B cell (primary cell): ENCODE results near the gene OSBP2. TPM values are rescaled to one million over a fixed set of nuclear protein-coding genes. Genes with fewer than 3 reads are reported as not detected.

Source experiments
- ATAC-seq: fragments of 200-7000 bp; cut with Tn5 transposase; one replicate; pipeline ENCODE4 v1.10.0; 2021; ENCODE audit warnings: low read depth, mild to moderate bottlenecking, moderate number of reproducible peaks, moderate library complexity
- CTCF ChIA-PET: fragments of 350-600 bp; sonication (Branson Sonifier 250); formaldehyde crosslinking; loops from one replicate; lab custom pipeline; 2021; ENCODE audit warnings: antibody characterized with exemption, inconsistent platforms; lab: Charles Lee
- POLR2A ChIA-PET: fragments of 350-600 bp; sonication (Branson Sonifier 250); formaldehyde crosslinking; loops from one replicate; lab custom pipeline; 2021; ENCODE audit warnings: antibody characterized with exemption; lab: Charles Lee
- DNase-seq: peaks from one replicate; pipeline ENCODE4 v3.0.0; 2013
- H2AFZ ChIP-seq: 2 replicates; pipeline ENCODE4 v1.6.1; 2012; ENCODE audit warnings: mild to moderate bottlenecking, low read depth, low read length; ENCODE audit not compliant: insufficient read depth, poor library complexity, severe bottlenecking
- H3K27ac ChIP-seq, 2 donors: 1 replicate in 1 of 2; 2 replicates in 1 of 2; pipeline ENCODE4 v1.5.1; 2012 to 2013; ENCODE audit warnings: low read length in 2 of 2, mild to moderate bottlenecking in 2 of 2, moderate library complexity in 1 of 2
- H3K27me3 ChIP-seq, 4 experiments: fragments of 200-600 bp in 1 of 4; sonication (generic) in 1 of 4; replicated peaks in 1 of 4; 1 replicate in 2 of 4; 2 replicates in 2 of 4; pipeline versions ENCODE4 v1.6.1 to v1.7.0; 2013 to 2016; ENCODE audit warnings: low read length in 3 of 4, mild to moderate bottlenecking in 2 of 4, mixed read lengths in 1 of 4, moderate library complexity in 1 of 4; ENCODE audit not compliant: insufficient read depth in 4 of 4, control insufficient read depth in 3 of 4; ENCODE audit errors: control extremely low read depth in 1 of 4
- H3K36me3 ChIP-seq, 2 experiments: replicated peaks in 1 of 2; 1 replicate in 1 of 2; 2 replicates in 1 of 2; pipeline versions ENCODE4 v1.6.1 to v1.7.1; 2013; ENCODE audit warnings: low read length in 1 of 2; ENCODE audit not compliant: insufficient read depth in 2 of 2, control insufficient read depth in 1 of 2; ENCODE audit errors: control extremely low read depth in 1 of 2, extremely low read depth in 1 of 2
- H3K4me1 ChIP-seq, 2 donors: fragments of 200-600 bp in 1 of 2; sonication (generic) in 1 of 2; 1 replicate in 1 of 2; 2 replicates in 1 of 2; pipeline versions ENCODE4 v1.5.1 to v1.6.1; 2013 to 2017; ENCODE audit warnings: low read length in 2 of 2; ENCODE audit not compliant: control insufficient read depth in 2 of 2, insufficient read depth in 2 of 2
- H3K4me2 ChIP-seq: replicated peaks from 2 replicates; pipeline ENCODE3; 2012; ENCODE audit warnings: mild to moderate bottlenecking, low read depth, low read length; ENCODE audit not compliant: poor library complexity, severe bottlenecking
- H3K4me3 ChIP-seq, 5 experiments: fragments of 200-600 bp in 1 of 5; sonication (generic) in 1 of 5; 1 replicate in 3 of 5; 2 replicates in 2 of 5; pipeline versions ENCODE4 v1.5.1 to v1.7.0; 2011 to 2016; ENCODE audit warnings: low read length in 4 of 5, mild to moderate bottlenecking in 4 of 5, low read depth in 2 of 5, control low read depth in 1 of 5, moderate library complexity in 1 of 5; ENCODE audit not compliant: insufficient read depth in 1 of 5; ENCODE audit errors: control extremely low read depth in 1 of 5, extremely low read depth in 1 of 5
- H3K79me2 ChIP-seq: fragments of 200-600 bp; sonication (generic); one replicate; pipeline ENCODE4 v1.6.0; 2016; ENCODE audit warnings: low read length; ENCODE audit not compliant: control insufficient read depth, insufficient read depth
- H3K9ac ChIP-seq: fragments of 200-600 bp; sonication (generic); 2 replicates; pipeline ENCODE4 v1.6.1; 2017; ENCODE audit warnings: mild to moderate bottlenecking, low read length, moderate library complexity
- H3K9me3 ChIP-seq, 3 donors: one replicate each; pipeline versions ENCODE4 v1.6.1 to v1.7.1; 2013; ENCODE audit warnings: low read length in 2 of 3; ENCODE audit not compliant: control insufficient read depth in 2 of 3, insufficient read depth in 1 of 3; ENCODE audit errors: control extremely low read depth in 1 of 3
- H4K20me1 ChIP-seq: 2 replicates; pipeline ENCODE4 v1.6.0; 2012; ENCODE audit warnings: mild to moderate bottlenecking, low read length; ENCODE audit not compliant: insufficient read depth, control insufficient read depth, poor library complexity, severe bottlenecking
- H3K27ac Mint-ChIP-seq: one replicate; pipeline ENCODE4 v1.8.0; 2021; ENCODE audit warnings: mixed read lengths
- H3K27me3 Mint-ChIP-seq: one replicate; pipeline ENCODE4 v1.8.0; 2021; ENCODE audit warnings: mixed read lengths
- H3K4me1 Mint-ChIP-seq: one replicate; pipeline ENCODE4 v1.8.0; 2021; ENCODE audit warnings: mixed read lengths
- H3K4me3 Mint-ChIP-seq: one replicate; pipeline ENCODE4 v1.8.0; 2021; ENCODE audit warnings: mixed read lengths
- H3K9me3 Mint-ChIP-seq: one replicate; pipeline ENCODE4 v1.8.0; 2022; ENCODE audit warnings: mixed read lengths; ENCODE audit not compliant: insufficient read depth
- EZH2 ChIP-seq: IDR thresholded peaks from 2 replicates; pipeline ENCODE4 v1.6.1; 2012; ENCODE audit warnings: borderline replicate concordance, low read depth, mild to moderate bottlenecking, moderate library complexity, low read length; ENCODE audit not compliant: insufficient read depth, poor library complexity, severe bottlenecking
- WGBS: methylation state at CpG from one replicate; pipeline ENCODE4 v1.1.5; 2013; ENCODE audit warnings: missing lambda C conversion rate; ENCODE audit not compliant: insufficient coverage; 5-methylcytosine and 5-hydroxymethylcytosine counted together
- intact Hi-C: fragments of 100-400 bp; cut with micrococcal nuclease; formaldehyde crosslinking; loops from one replicate; pipeline ENCODE4 v1.10.0; 2022
- polyA plus RNA-seq: library from polyadenylated mRNA; depleted of rRNA; stranded (reverse); fragments of >200 nt; gene quantifications from 2 replicates; pipeline ENCODE4 v1.2.3, GENCODE V29; 2012
- total RNA-seq, 2 donors: library from RNA; stranded (reverse); fragments of 120-200 nt in 1 of 2; gene quantifications; 1 replicate in 1 of 2; 2 replicates in 1 of 2; pipeline versions ENCODE4 v1.2.3 to v1.2.4, GENCODE V29; 2013 to 2022
- TF ChIP-seq, protein P1 (sequence below): fragments of 200-600 bp; IDR thresholded peaks from one replicate; pipeline ENCODE4 v1.8.0; 2022; ENCODE audit warnings: antibody characterized with exemption, mild to moderate bottlenecking

Gene OSBP2
- total and polyA plus RNA-seq, 2 donors (not counting 1 experiment from before 2014, with no cell fraction given) = 0.10 to 1.0 TPM

DNA sequence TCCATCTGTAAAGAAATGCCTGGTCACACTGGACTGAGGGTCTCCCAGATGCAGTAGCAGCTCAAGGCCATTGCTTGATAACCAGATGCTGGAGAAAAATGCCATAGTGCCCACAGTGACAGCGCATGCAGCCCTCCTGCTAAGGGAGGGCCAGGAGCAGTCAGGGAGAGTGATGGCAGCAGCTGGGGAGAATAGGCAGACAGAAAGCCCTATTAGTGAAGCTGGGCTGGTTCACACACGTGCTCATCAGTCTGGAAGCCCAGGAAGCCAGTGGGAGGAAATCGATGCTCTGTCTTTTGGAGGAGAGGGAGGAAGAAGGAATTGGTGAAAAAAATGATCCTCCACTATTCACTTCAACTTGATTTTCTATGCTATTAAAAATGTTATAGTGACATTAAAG, 82.9 kb downstream of the OSBP2 start:
- no peaks in the 10 kb centered on the region for H3K79me2 ChIP-seq
- no peak overlapping the region for H3K9ac ChIP-seq
- no peak overlapping the region for H3K4me2 ChIP-seq
- ATAC-seq (no peak), DNase-seq (no peak)
- no peaks in the 10 kb centered on the region for H3K36me3 ChIP-seq
- no peaks in the 10 kb centered on the region for H3K9me3 Mint-ChIP-seq
- H3K9me3 ChIP-seq = no peaks in the 10 kb centered on the region
- H3K27ac ChIP-seq = no peak overlapping the region
- H3K4me1 ChIP-seq = no peaks in the 10 kb centered on the region
- no peak overlapping the region for H3K4me3 Mint-ChIP-seq
- H3K27me3 Mint-ChIP-seq = peaks cover 16% of the 10 kb centered on the region
- no peak overlapping the region for H3K4me3 ChIP-seq
- no peaks in the 10 kb centered on the region for H4K20me1 ChIP-seq
- H2AFZ ChIP-seq = no peak overlapping the region
- TF ChIP-seq, protein P1, sequence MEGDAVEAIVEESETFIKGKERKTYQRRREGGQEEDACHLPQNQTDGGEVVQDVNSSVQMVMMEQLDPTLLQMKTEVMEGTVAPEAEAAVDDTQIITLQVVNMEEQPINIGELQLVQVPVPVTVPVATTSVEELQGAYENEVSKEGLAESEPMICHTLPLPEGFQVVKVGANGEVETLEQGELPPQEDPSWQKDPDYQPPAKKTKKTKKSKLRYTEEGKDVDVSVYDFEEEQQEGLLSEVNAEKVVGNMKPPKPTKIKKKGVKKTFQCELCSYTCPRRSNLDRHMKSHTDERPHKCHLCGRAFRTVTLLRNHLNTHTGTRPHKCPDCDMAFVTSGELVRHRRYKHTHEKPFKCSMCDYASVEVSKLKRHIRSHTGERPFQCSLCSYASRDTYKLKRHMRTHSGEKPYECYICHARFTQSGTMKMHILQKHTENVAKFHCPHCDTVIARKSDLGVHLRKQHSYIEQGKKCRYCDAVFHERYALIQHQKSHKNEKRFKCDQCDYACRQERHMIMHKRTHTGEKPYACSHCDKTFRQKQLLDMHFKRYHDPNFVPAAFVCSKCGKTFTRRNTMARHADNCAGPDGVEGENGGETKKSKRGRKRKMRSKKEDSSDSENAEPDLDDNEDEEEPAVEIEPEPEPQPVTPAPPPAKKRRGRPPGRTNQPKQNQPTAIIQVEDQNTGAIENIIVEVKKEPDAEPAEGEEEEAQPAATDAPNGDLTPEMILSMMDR = no peak
- no peak for TF ChIP-seq EZH2
- CTCF ChIA-PET = no interaction called here
- no peaks in the 10 kb centered on the region for H3K27me3 ChIP-seq
- no peak overlapping the region for H3K27ac Mint-ChIP-seq
- no peaks in the 10 kb centered on the region for H3K4me1 Mint-ChIP-seq
- intact Hi-C loops = no loop called here
- 100% methylated on average over 1 of the region's 3 CpGs for whole genome bisulfite sequencing
- POLR2A ChIA-PET = no interaction called here

DNA sequence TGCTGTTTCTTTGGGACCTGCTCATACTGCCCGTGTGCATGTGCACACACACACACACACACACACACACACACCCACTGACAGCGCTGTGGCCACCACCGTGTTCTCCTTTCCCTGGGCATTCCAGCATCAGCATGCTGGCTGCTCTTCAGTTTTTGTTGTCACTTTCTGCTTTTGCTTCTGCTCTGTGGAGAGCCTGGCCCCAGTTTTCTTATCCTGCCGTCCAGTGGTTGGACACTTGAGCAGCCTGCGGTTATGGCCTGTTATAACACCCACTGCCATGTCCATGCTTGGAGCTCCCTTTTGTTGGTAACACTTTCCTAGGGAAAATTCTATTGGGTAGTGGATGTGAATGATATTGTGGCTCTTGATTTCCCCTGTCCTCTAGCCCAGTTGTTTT, 83.6 kb downstream of the OSBP2 start:
- ChIA-PET CTCF (no interaction called here), POLR2A (no interaction called here)
- Histone ChIP-seq H3K27me3 (no peaks in the 10 kb centered on the region), H3K4me1 (no peaks in the 10 kb centered on the region), H4K20me1 (no peaks in the 10 kb centered on the region), H3K27ac (no peak overlapping the region), H2AFZ (no peak overlapping the region), H3K4me3 (no peak overlapping the region), H3K79me2 (no peaks in the 10 kb centered on the region), H3K9me3 (no peaks in the 10 kb centered on the region), H3K36me3 (no peaks in the 10 kb centered on the region), H3K4me2 (no peak overlapping the region), H3K9ac (no peak overlapping the region)
- intact Hi-C loops = no loop called here
- 95% methylated on average over 5 of the region's 5 CpGs for WGBS
- TF ChIP-seq EZH2 = no peak
- TF ChIP-seq, protein P1 = no peak
- DNase-seq (no peak), ATAC-seq (no peak)
- peaks cover 16% of the 10 kb centered on the region for H3K27me3 Mint-ChIP-seq
- no peaks in the 10 kb centered on the region for H3K9me3 Mint-ChIP-seq
- H3K4me3 Mint-ChIP-seq = no peak overlapping the region
- no peaks in the 10 kb centered on the region for H3K4me1 Mint-ChIP-seq
- H3K27ac Mint-ChIP-seq = no peak overlapping the region
